Measurements from ENCODE around the gene CHST10.
"Not testable (repeated sequence)": the region's sequence is repeated elsewhere in the genome, so short reads cannot be mapped to it uniquely, and the experiment has no call there.

- TF ChIP-seq POLR2A, CTCF (IDR thresholded peaks at IDR 0.05): not testable (repeated sequence)
Observed at GRCh38 chr2:100345144-100345543, 72.3 kb downstream of the CHST10 start.

Data from heart left ventricle (tissue), 13 donors.